ENCODE data around the gene THADA.

THADA gene

DNA sequence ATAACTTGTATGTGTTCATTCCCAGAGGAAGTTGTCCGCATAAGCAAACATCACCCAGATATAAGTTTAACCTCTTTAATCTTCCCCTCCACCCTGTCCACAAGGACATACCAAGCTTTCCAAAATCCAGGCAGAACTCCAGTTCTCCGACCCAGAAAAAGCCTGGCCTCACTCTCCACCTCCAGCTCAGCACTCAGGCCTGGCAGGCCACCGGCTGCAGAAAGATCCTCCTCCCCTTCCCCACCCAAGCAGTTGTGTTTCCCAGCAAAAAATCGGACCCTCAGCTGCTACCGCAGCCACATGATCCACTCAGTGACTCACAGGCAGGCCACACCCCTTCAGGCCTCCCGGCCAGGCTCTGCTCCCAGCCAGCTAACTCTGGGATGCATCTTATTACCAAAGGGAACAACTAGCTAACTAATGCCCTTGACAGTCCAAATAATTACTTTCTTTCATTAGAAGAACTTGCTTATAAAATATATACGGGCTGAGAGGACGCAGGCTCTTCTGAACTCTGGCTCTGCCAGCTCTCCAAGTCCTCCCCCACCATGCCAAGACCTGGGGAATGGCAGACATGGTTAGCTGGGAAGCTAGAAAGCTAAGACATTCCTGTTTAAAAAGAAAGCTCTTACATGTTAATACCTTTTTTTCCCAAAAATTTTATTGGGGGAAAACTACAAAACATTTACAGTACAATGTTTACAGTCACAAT is 373.9 kb downstream of the THADA start:
- no peak for TF ChIP-seq CTCF (IDR thresholded peaks at IDR 0.05)

GRCh38 chr2:43221124-43221762 is 374.6 kb downstream of the THADA start:
- TF ChIP-seq CTCF (IDR thresholded peaks at IDR 0.05): no peak

DNA sequence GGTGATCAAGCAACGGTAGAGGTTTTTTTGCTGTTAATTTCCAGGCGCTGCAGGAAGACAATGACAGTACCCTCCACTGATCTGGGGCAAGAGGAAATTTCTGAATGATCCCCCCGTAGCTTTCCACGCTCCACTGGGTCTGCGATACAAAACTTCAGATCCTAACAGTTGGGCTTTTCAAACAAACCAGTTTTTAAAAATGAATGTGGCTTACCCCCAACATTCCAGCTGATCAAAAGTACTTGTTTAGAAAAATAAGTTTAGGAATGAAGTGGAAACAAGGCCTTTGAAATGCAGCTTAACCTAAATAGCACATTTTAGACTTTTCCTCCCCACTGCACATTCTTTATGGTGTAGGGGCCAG is 375.1 kb downstream of the THADA start:
- TF ChIP-seq CTCF (IDR thresholded peaks at IDR 0.05): no peak

DNA sequence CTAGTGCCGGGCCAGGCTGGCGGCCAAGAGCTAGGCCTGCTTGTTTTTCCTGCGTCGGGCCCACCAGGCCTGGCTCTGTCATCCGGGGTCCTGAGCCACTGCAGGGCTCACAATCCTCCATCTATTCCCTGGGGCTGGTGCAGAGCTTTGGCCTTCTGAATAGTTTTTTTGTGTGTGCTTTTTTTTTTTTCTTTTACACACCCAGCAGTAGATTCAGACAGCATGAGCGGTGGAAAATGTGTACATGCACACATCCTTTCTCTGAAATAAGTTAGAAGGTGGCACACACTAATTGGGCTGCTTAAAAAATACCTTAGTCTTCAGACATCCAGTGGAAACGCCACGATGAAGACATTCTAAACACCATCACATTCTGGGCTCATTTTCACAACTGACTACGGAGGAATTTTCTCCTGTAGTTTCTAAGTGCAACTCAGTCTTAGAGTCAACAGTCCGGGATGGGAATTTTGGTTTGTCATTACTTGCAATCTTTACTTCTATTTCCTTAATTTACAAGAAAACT is 375.5 kb downstream of the THADA start:
- no peak for TF ChIP-seq CTCF (IDR thresholded peaks at IDR 0.05)

- TF ChIP-seq CTCF (IDR thresholded peaks at IDR 0.05): no peak
Measured at GRCh38 chr2:43219383-43220228, 376.2 kb downstream of the THADA start.

- TF ChIP-seq CTCF (IDR thresholded peaks at IDR 0.05): no peak
Measured at GRCh38 chr2:43218702-43219382, 377.0 kb downstream of the THADA start.

DNA sequence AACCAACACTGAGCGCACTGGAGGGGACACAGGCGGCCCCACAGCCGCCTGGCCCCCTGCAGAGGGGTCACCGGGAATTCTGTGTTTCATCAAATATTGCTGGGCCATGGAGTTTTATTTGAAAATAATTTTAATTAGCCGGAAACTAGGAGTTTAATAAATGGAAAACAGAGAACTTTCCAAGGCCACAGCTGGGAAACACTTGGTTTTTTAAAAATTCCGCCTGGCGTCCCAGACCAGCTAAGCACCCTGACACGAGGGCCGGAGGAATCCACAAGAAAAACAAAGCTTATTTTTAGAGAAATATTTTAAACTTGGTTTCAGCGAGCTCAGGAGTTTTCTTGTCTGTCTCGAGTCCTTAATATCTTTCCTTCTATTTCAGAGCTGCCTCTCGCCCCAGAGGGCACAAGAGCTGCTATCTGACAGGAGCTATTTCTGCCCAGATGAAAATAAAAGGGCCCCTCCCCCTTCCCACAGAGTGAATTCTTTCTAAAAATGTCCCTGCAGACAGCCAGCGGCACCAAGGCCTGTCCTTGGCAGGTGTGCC is 377.6 kb downstream of the THADA start:
- no peak for TF ChIP-seq CTCF (IDR thresholded peaks at IDR 0.05)

All from LNCAP (cell line).